22Rv1 (cell line): ENCODE data around the gene PHPT1.

Experiments
- H3K27ac ChIP-seq: fragments of 450-650 bp; 2 replicates; pipeline ENCODE4 v1.5.1; 2017
- ZFX ChIP-seq: fragments of 450-650 bp; IDR thresholded peaks from 2 replicates; pipeline ENCODE4 v1.6.1; 2017; ENCODE audit warnings: antibody characterized with exemption, borderline replicate concordance
- TF ChIP-seq, protein P1 (sequence below): fragments of 450-650 bp; IDR thresholded peaks from 2 replicates; pipeline ENCODE4 v1.5.1; 2017; ENCODE audit warnings: mild to moderate bottlenecking

Gene PHPT1

DNA sequence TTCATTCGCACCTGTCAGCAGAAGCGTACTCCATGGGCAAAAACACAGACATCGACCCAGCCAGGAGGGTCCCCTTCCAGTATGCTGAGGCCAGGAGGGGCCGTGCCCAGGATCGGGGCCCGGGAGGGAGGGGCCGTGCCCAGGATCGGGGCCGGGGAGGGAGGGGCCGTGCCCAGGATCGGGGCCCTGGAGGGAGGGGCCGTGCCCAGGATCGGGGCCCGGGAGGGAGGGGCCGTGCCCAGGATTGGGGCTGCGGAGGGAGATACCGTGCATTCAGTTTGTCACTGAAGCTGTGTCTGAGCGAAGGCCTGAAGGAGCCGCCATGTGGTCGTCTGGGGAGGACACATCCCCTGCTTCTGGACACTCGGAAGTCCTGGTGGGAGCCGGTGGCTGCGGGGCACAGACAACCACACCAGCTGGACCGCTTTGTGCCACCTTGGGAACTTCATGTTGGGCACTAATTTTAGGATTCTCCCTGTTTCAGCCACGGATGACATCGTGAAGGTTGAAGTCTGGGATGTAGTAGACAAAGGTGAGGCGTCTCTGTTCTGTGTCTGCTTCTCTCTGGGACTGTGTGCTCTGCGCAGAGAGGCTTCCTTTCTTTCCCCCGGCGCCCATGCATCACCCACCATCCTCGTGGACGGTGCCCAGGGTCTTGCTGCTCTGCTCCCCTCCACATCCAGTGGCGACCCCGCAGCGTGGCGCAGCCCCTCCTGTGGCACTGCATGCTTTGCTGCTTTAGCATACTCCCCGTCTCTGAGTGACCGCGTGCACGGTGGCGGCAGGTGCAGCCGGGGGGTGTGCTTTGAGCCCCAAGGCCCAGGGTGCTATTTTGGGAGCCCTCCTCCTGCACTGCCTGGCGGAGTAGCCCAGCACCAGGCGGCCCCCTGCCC lies 23.7 kb upstream of the PHPT1 start:
- TF ChIP-seq, protein P1, sequence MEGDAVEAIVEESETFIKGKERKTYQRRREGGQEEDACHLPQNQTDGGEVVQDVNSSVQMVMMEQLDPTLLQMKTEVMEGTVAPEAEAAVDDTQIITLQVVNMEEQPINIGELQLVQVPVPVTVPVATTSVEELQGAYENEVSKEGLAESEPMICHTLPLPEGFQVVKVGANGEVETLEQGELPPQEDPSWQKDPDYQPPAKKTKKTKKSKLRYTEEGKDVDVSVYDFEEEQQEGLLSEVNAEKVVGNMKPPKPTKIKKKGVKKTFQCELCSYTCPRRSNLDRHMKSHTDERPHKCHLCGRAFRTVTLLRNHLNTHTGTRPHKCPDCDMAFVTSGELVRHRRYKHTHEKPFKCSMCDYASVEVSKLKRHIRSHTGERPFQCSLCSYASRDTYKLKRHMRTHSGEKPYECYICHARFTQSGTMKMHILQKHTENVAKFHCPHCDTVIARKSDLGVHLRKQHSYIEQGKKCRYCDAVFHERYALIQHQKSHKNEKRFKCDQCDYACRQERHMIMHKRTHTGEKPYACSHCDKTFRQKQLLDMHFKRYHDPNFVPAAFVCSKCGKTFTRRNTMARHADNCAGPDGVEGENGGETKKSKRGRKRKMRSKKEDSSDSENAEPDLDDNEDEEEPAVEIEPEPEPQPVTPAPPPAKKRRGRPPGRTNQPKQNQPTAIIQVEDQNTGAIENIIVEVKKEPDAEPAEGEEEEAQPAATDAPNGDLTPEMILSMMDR, result no peak
- TF ChIP-seq ZFX, result no peak

DNA sequence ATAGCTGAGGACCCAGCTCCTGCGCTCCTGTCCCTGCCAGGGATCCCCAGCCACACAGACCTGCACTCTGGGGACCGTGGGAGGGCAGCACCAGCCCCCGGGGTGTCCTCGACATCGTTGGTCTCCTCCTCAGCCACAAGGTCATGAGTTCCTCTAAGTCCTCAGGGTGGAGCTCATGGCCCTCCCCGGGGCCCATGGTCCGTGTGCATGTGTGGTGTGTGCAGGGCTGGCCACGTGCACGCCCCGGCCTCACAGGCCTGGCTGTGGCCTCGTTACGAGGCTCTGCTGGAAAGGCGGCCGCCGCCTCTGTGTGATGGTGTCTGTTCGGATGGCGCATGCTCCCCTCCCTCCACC lies 23.0 kb upstream of the PHPT1 start:
- TF ChIP-seq, protein P1, result no peak
- TF ChIP-seq ZFX, result no peak
- no peak overlapping the region for H3K27ac ChIP-seq

More for the DNA sequence above, 23.7 kb upstream of the PHPT1 start:
- H3K27ac ChIP-seq, result no peak overlapping the region

DNA sequence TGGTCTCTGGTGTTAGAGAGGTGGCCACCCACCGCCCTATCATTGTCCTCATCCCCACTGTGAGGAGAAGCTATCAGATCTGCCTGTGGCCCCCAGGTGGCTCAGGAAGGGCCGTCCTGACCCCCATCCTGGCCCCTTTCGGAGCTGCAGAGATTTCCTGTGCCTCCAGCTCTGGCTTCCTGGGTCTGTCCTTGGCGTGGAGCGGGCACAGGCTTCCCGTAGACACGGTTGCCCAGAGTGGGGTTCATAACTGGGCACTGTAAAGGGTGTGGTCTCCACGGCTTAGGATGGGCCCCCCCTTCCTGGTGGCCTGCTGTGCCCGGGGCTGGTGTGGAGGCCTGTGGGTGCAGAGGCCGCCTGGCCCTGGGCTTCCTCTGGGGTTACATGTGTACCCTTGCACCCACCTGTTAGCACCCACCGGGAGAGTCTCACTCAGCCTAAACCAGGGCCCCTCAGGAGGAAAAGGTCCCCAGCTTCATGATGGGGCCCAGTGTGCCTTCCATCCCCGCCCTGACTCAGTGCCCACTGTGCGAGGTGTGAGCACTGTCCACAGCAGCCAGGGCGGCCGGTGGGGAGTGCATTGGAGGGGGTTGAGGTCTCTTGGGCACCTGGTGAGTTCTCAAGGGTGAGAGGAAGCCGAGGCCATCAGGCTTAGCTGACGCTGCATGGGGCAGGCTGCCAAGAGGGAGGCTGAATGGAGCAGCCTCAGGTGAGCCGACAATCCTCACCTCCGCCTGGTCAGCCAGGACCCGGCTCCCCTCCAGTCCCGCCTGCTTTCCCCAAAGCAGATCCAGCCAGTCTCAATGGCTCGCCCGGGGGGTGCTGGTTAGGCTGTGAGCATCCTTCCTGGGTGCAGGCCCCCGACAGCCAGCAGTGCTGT lies 22.3 kb upstream of the PHPT1 start:
- H3K27ac ChIP-seq, result no peak overlapping the region
- TF ChIP-seq ZFX, result no peak

DNA sequence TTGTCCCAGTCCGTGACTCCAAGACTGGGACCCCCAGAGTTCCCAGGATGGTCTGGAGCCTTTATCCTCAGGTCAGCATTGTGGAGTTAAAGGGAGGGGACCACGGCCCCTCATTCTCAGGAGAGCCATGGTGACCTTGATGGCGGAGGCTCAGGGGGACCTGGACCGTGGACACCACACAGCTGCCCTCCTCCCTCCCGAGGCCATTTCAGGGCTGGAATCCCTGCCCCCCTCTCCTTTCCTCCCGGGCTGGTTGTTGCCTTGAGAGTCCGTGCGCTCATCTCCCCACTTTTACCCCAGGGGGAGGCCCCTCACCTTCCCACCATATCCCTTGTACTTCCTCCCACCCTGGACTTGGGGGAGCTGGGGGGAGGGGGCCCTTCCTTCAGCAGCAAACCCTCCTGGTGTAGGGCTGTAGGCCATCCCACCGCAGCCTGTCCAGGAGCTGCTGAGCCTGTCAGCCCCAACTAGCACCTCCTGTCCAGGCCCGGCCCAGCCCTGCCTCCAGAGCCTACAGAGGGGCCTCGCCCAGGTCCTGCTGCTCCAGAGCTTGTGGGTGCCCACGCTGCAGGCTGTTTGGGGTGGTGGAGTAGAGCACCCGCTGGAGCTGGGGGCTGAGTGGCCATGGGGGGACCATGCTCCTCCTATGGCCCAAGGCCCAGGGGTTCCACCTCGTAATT lies 21.3 kb upstream of the PHPT1 start:
- no peak overlapping the region for H3K27ac ChIP-seq
- no peak for TF ChIP-seq ZFX
- TF ChIP-seq, protein P1, result no peak

DNA sequence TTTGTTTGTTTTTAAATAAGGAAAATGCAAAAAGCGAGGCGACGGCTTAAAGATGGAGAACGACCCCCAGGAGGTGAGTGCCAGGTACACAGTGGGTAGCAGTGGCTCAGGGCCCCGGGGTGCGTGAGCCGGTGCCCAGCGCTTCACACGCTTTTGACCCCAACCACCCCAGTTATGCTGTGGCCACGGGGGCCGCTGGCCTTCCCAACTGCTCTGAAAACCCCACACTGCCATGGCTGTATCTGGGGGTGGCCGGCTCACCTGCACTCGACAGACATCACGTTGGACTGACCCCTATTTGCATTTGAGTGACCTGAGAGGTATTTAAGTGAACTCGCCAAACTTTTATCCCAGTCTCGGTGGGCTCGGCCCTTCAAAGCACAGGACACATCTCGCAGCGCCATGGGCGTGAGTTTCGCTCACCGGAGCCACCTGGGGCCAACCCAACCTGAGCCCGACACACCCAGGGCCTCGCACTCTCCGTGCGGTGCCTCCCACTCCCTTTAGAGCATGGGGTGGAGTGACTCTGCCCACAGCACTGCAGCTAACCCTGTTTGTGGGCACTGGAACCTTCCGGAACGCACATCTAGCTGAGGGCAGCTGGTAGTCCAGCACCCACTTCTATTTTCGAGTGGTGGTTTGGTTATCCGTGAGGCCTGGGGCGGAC lies 20.6 kb upstream of the PHPT1 start:
- TF ChIP-seq ZFX, result no peak
- TF ChIP-seq, protein P1, result no peak
- no peak overlapping the region for H3K27ac ChIP-seq

DNA sequence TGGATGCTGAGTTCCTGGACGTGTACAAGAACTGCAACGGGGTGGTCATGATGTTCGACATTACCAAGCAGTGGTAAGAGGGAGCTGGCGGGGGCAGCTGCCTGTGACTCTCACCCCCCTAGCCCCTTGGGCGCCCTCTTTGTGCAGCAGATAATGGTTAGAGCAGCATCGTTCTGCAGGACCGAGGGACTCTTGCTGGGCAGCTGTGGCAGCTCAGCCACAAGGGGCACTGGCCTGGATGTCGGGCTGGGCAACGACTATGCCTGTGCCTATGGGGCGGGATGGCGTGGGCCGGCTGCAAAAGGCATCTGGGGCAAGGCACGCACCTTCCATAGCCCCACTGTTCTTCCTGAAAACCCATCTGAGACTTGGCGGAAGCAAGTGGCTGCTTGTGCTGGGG lies 19.8 kb upstream of the PHPT1 start:
- TF ChIP-seq ZFX, result no peak
- TF ChIP-seq, protein P1, result no peak
- H3K27ac ChIP-seq, result no peak overlapping the region
